GM18861 (cell line): ENCODE results near the gene RTKN.

Experiments
- ATAC-seq: cut with Tn5 transposase; IDR thresholded peaks from one replicate; pipeline ENCODE4 v1.9.1; 2021; ENCODE audit not compliant: unreplicated experiment

RTKN gene

DNA sequence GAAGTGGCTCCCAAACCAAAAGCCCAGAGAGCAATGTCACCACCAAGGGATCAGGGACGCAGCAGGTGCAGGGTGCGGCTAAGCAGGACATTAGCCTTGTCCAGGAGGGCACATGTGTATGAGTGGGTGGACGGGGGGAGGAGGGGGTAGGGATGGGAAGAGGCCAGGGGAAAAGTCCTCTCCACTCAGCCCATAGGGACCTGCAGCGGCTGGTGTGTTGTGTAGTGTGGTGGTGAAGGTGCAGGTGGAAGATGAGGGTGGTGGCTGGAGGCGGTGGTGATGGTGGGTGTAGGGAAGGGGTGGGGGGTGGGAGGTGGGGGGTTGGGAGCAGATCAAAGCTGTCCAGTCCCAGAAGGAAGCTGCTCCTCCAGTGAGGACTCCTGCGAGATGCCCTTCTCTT, 24.0 kb downstream of the RTKN start:
- no peak for ATAC-seq

DNA sequence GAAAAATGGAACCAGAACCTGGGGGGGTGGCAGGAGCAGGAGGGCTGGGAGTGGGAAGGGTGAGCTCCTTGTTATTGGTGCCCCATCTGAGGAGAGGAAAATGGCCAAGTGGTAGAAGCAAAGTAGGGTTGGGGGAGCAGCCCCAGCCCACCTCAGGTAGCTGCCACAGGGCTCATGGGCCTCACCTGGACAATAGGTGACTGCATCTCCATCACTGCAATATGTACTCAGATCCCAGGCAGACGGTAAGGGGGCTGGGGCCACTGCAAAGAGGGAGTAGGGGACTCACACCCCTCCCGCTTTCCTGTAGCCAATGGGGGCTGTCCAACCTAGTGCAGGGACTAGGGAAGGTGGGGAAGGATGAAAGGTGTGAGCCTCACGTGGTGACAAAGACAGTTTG, 24.5 kb downstream of the RTKN start:
- ATAC-seq, result no peak

DNA sequence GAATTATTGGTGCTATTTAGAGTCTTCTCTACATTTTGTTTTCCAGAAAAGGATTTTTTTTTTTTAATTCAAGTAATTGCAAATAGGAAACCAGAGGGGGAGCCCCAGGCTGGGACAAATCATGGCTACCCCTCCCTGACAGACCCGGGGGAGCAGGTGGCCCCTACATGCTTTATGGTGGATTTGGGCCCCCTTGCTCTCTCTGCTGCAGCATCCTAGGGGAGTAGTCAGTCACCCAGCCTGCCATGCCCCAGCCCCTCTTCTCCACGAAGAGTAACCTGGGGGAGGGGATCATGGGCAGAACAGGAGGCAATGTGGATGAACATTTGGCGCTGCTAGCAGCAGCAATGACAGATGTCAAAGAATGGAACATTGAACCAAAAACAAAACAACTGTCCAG, 25.0 kb downstream of the RTKN start:
- no peak for ATAC-seq

DNA sequence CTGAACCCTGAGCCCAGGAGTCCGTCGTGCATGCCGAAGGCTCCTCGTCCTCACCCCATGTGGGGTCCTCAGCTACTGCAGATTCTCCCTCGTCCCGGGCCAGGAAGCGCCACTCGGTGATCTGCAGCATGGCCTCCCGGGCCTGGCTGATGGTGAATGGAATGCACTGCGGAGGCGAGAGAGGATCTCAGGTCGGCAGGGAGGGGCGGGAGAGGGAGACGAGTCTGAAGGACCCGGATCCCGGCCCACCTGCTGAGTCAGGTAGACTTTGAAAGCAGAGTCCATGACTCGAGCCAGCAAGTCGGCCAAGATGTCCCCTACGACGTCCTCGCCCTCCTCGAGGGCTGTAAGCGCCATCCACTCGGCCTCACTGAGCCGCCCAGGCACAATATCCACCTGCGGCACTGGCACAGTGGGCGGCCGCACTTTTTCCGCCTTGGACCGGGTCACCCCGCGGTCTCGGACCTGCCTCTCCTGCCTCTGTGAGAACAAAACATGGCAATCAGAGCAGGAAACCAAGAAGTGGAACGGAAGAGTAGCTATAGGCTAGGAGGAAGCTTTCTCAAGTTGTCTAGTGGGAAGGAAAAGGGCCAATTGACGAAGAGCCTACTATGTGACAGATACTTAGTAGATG, 25.9 kb downstream of the RTKN start:
- ATAC-seq, result no peak

DNA sequence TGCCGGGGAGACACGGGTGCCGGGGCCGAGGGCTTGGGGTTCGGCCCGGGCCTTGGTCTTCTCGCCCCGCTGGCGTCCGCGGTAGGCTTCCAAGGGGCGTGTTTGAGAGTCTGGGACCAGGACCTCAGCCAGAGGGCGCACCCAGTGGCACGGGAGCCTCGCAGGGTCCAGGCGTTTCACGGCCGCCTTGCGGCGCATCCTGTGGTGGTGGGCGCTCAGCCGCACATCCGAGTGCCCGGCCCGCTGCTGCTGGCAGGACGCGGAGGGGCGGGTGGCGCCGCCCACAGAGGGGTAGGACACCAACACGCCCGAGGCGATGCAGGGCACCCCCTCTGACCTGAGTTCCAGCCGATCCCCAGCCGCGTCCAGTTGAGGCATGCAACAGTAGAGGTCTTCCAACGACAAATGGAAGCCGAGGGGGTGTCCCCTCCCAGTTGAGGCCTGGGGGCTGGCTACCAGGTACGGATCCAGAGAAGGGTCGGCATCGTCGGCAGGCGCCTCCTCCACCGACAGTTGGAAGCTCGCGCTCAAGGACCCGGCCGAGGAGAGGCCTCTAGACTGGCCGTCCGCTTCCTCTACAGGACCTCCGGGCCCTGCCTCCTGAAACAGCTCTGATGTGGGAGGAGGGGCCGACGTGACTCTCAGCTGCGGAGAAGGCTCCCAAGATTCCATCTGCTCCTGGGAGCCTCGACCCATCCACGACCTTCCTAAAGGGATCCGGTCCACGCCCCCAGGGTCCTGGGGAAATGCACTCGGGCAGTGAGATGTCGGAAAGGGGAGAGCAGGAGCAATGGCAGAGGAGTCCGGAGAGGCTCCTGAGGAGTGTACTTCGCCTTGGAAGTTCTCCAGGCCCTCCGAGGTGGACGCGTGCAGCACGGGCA, 26.6 kb downstream of the RTKN start:
- ATAC-seq, result peak; percentile 47

DNA sequence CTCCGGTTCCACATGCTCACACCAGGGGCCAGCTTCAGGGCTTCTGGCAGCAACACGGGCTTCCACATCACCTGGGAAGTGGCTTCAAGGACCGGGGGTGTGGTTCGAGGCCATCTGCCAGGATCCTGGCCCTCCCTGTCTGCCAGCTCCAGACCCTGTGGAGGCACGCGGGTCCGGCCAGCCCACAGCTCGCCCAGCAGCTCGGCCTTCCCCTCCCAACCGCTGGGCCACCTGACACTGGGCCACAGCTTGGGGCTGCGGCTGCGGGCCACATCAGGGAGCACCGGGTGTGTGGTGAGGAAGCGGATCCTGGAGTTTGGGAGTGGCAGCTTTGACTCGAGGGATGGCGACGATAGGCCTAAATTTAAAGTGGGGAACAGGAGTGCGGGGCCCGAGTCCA, 27.3 kb downstream of the RTKN start:
- no peak for ATAC-seq

DNA sequence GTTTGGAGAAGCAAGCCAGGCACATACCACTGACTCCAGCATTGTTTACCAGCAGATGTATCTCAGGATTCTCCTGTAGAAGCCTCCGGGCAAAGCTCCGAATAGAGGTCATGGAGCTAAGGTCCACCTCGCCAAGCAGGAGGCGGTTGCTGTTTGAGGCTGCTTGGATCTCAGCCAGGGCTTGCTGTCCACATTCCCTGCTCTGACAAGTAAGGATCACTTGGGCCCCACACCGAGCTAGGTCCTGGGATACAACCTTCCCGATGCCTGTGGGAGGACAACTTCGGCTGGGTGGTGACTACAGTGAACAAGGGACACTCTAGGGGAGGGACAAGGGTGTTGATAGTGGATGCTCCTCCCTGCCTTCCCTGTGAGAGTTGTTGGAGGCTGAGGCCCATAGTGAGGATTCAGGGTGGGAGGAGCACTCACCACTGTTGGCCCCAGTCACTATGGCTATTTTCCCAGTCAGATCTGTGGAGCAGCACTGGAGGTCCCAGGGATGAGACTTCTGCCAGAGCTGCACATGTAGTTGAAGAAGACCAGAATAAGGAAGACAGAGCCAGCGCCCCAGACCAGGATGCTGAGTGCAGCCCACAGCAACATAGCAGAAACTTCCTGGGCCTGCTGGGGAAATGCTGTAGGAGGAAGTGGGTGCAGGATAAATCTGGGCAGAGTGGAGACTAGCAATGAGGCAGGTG, 28.6 kb downstream of the RTKN start:
- no peak for ATAC-seq

DNA sequence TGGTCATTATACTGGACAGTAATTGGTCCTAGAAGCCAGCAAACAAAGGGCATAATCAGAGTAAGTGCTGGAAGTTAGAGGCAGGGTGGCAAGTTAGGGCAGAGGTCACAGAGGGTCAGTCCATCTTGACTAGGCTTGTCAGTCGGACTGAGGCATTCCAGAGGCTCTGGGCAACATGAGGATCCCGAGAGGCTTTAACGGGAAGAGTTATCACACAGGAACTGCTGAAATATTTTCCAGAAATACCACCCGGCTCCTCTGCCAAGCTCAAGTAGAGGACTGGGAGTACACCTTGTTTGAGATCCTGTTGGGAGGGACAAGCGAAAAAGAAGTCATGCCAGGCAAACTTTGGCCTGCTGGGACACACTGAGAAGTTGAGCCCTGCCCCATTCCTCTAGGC, 34.1 kb downstream of the RTKN start:
- ATAC-seq, result no peak

DNA sequence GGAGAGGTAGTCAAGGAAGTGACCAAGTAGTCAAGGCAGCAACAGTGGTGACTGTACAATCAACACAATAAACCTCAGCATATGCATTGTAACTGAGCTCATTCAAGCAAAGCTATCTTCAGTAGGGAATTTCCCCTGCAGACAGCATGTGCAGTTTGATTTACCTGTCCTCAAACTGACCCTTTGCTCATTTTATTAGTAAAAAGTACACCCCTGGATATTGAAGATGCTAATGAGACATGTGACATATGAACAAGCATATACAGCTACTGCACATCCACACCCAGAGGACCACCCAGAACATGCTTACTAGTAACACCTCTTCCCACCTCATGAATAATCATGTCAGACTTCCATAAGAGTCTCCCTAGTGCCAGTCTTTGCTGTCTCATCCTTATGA, 35.7 kb downstream of the RTKN start:
- peak; percentile 82 for ATAC-seq

DNA sequence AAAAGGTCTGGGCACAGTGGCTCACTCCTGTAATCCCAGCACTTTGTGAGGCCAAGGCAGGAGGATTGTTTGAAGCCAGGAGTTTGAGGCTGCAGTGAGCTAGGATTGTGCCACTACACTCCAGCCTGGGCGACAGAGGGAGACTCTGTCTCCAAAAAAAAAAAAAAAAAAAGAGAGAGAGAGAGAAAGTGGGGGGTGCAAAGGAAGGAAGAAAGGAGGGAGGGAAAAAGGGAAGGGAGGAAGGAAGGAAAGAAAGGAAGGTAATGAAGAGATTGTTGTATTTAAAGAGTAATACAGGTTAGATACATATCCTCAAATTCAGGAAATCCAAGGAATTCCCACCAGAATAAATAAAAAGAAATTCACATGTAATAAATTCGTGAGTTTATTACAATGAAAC, 39.8 kb downstream of the RTKN start:
- ATAC-seq, result no peak

DNA sequence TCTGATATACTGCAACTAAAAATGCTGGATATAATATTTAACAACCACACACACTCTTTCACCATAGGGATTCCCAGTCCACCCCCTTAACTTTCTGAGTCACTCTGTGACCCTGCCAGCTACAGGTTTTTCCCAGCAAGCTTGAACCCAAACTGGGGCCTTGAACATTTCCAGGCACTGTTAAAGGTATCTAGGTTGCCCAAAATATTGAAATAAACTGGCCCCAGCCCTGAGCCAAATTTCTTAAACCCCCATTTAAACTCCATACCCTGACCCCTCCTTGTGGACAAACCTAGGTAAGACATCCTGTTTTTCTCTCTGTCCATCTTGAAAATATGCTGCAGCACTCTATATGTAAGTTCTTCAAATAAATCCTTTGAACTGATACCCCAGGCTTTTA, 42.0 kb downstream of the RTKN start:
- no peak for ATAC-seq

DNA sequence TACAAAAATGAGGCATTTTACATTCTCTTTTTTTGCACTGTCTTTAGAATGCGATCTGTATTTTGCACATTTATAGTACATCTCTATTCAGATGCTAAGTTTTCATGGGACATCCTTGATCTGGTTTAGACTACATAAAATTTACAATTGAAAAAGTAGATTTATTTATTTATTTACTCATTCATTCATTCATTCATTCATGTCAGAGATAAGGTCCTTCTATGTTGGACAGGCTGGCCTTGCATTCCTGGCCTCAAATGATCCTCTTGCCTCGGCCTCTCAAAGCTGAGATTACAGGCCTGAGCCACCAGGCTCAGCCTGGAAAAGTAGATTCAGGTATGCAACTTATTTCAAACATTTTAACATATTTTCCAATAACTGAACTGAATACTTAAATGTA, 45.6 kb downstream of the RTKN start:
- no peak for ATAC-seq

DNA sequence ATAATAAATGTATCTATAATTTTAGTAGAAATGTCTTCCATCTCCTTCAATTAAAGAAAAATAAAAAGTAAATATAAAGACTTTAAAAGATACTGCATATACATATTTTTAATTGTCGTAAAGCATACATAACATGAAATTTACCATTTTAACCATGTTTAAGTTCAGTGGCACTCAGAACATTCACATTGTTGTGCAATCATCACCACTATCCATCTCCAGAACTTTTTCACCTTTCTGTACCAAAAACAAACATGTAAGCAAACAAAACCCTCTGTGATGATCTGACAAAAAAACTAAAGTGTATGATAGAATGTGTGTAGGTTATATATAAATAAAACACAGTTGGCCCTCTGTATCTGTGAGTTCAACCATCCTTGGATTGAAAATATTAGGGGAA, 48.2 kb downstream of the RTKN start:
- ATAC-seq, result no peak

DNA sequence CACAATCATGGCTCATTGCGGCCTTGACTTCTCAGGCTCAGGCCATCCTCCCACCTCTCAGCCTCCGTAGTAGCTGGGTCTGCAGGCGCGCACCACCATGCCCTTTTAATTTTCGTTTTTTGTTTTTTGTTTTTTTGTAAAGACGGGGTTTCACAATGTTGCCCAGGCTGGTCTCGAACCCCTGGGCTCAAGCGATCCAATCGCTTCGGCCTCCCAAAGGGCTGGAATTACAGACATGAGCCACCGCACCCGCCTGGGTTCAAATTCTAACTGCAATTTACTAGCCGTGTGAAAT, 49.3 kb downstream of the RTKN start:
- ATAC-seq, result no peak

DNA sequence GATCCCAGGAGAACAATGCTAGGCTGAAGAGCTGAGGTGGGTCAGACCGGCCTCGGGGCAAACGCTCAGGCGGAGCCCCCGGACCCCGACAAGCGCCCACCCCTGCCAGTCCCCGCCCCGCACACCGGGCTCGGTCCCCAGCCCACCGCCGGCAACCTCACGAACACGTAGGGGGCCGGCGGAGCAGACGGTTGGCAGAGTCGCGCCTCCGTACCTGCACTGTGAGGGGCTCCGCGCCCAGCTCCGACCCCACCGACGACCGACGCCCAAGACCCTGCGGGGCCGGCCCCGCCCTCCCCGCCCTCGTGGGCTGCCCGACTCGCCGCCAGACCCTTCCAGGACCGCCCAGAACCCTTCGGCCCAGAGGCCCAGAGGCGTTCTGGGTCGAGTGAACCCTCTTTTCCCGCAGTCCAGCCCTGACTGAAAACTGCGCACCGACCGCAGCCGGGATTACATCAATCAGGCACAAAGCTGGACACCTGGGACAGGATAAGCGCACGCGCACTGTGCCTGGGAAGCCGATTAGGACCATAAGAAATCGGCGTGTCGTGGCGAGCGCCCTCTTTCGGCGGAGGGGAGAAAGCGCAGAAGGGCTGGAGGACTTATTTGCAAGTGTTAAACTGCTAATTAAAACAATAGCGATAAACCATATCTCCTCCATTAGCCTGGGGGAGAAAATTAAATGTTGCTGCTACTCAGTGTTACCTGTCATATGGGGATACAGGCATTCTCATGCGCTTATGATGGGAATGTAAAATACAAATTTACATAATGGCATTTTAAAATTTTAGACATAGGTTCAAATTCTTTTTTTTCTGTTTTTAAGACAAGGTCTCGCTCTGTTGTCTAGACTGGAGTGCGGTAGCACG, 49.9 kb downstream of the RTKN start:
- ATAC-seq, result peak; percentile 48

DNA sequence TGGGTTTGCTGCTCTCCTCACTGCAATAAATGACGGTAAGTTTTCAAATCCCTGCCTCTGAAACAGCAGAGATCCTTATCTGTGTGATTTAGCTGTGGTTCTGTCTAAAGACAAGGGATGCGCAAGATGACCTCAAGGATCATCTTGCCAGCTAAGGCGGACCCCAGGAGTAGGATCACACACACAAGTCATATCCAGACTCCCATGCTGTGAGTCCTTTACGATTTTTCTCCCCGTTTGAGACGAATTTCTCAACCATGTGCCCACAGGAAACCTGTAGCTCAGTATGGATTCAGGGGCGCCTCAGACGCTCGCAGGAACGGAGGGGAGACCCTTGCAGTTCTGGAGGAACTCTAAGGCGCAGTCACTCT, 50.5 kb downstream of the RTKN start:
- peak; percentile 27 for ATAC-seq

DNA sequence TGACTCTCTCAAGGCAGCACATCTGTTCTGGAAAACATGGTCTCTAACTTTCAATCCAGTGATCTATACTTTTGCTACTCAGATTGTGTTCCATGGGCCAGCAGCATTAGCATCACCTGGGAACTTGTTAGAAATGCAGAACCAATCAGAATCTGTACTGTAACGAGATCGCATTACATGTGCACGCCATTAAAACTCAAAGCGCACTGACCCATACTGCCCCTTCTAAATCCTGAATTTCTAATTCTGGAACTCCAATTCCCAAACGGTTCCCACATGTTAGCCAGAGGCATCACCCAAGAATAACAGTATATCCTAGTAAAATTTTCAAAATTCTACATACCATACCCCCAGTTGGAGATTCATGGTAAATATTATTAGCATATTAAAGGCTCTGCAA, 51.1 kb downstream of the RTKN start:
- no peak for ATAC-seq

DNA sequence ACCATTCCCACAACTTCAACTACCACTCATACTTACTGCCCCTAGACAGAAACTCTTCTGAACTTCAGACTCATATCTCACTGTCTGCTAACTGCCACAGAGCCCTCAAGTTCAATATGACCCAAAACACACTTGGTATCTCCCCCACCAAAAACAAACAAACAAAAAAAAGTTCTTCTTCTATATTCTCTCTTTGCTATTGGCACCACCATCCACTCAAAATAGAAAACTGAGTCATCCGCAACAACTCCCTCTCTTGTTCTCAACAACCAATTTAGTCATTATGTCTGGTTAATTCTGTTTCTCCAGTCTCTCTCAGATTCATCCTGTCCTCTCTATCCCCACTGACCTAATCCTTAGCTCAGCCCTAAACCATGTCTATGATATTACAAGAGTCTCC, 54.4 kb downstream of the RTKN start:
- ATAC-seq, result no peak

DNA sequence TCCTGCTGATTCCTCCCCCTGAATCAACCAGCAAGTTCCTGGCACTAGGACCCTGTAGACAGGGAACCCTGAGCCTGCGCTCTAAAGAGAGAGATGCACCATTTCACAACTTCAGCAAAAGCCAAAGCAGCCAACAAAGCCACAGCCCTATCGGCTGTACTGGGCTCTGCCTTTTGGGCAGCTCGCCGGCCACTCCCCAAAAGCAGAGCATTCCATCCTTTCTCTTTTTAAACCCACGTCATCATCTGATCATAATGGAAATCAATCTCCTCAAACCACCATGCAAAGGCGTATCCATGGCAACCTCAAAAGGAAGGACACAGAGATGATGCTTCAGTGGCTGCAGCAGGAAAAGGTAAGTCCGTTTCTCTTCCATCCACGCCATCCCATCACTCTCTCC, 56.3 kb downstream of the RTKN start:
- no peak for ATAC-seq

DNA sequence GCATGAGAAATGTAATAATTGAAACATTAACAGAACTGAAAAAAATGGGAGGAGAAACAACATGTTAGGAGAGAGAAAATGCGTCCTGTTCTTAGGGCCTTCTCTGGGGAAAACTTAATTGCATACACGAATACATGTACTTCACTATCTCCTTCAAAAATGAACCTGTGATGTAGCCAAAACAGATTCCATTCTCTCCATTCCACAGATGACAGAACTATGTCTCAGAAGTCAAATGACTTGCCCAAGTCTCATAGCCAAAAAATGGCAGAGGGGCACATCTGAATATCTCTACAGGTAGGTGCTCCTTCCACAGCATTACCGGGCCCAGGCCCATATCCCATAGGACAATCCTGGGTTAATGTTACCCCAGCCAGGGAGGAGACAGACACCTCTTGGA, 57.7 kb downstream of the RTKN start:
- ATAC-seq, result no peak

DNA sequence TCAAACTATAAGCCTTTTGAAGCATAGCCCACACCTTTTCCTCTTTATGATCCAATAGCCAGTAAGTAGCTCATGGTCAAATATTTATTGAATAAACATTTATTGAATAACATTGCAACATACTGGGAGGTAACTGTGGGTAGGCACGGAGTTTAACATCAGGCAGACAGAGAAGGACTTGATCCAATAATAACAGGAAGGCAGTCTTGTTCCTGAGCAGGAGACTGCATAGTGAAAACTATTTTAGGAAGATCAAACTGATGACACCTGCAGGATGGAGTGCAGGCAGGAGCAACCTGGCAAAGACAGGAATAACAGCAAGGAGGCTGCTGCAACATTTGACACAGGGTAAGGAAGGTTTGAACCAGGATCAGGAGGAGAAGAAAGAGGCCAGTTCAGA, 58.5 kb downstream of the RTKN start:
- no peak for ATAC-seq
